Measurements from ENCODE around the gene GPR78. TPM values are rescaled to one million over a fixed set of nuclear protein-coding genes. Genes with fewer than 3 reads are reported as not detected.
"Not testable (repeated sequence)": the region's sequence is repeated elsewhere in the genome, so short reads cannot be mapped to it uniquely, and the experiment has no call there.

The GPR78 gene
- total and polyA plus RNA-seq, 8 donors: 0.31 to 2.3 (median 0.55) TPM; not detected in 5

DNA sequence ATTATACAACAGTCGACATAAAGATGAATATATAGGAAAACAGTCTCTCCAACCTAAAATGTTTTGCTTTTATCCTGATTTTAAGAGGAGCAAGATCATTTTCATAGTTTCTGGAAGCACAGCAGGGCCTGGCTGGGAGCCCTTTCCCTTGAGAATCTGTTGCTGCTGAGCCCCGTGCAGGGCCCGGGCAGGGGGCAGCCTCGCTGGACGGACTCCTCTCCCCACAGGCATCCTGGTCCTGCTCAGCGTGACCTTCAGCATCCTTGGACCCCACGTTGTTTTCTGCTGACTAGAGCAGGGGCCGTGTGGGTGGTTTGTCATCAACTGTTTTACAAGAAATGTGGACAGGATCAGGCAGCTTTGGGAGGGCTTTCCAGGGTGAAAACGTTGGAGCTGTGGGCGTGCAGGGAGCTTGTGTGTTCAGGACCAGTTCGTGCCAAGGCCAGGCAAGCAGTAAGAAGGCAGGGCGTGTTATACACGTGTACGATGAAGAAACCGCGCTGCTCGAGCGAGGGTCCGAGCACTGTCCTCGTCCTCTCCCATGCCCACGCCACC lies 37.4 kb downstream of the GPR78 start:
- H3K4me3 ChIP-seq: no peak overlapping the region
- no peak for DNase-seq
- H3K4me1 ChIP-seq: no peaks in the 10 kb centered on the region
- TF ChIP-seq, protein P1, sequence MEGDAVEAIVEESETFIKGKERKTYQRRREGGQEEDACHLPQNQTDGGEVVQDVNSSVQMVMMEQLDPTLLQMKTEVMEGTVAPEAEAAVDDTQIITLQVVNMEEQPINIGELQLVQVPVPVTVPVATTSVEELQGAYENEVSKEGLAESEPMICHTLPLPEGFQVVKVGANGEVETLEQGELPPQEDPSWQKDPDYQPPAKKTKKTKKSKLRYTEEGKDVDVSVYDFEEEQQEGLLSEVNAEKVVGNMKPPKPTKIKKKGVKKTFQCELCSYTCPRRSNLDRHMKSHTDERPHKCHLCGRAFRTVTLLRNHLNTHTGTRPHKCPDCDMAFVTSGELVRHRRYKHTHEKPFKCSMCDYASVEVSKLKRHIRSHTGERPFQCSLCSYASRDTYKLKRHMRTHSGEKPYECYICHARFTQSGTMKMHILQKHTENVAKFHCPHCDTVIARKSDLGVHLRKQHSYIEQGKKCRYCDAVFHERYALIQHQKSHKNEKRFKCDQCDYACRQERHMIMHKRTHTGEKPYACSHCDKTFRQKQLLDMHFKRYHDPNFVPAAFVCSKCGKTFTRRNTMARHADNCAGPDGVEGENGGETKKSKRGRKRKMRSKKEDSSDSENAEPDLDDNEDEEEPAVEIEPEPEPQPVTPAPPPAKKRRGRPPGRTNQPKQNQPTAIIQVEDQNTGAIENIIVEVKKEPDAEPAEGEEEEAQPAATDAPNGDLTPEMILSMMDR (IDR thresholded peaks at IDR 0.05): no peak
- H3K9me3 ChIP-seq: no peaks in the 10 kb centered on the region
- peaks cover 0 to 31% (median 0%) of the 10 kb centered on the region in 3 donors for H3K27me3 ChIP-seq
- no peak overlapping the region for H3K27ac ChIP-seq
- no peaks in the 10 kb centered on the region for H3K36me3 ChIP-seq
- WGBS, 5 donors: 59 to 76% (median 72%) methylated on average over 21 of the region's 21 CpGs
- intact Hi-C loops (cut with DNase I; ENCODE audit: low total_unique reads): no loop called here

DNA sequence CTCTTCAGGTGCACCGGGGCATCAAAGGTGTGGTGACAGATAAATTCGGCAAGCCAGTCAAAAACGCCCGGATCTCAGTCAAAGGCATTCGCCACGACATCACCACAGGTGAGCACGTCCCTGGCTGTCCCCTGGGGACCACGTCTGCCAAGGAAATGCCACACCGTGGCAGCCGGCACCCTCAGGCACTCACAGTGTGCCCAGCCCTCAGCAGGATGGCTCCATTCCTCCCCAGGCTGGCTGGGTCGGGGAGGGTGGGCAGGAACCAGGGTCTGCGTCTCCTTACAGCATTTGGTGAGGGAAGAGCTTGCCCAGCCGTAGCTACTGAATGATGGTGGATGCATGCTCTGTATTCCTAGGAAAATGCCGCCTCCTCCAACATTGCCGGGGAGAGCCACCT lies 38.2 kb downstream of the GPR78 start:
- Histone ChIP-seq H3K4me1 (no peaks in the 10 kb centered on the region), H3K4me3 (no peak overlapping the region), H3K27ac (no peak overlapping the region), H3K27me3 (peaks cover 0 to 29% (median 0%) of the 10 kb centered on the region in 3 donors), H3K9me3 (no peaks in the 10 kb centered on the region), H3K36me3 (no peaks in the 10 kb centered on the region)
- no peak for DNase-seq
- intact Hi-C loops (cut with DNase I; ENCODE audit: low total_unique reads): no loop called here
- TF ChIP-seq POLR2AphosphoS5 (IDR thresholded peaks at IDR 0.05): no peak
- TF ChIP-seq, protein P1 (IDR thresholded peaks at IDR 0.05): no peak
- no peak for TF ChIP-seq POLR2A (IDR thresholded peaks at IDR 0.05)
- no peak for TF ChIP-seq EP300 (IDR thresholded peaks at IDR 0.05)
- WGBS, 5 donors: 78 to 87% (median 83%) methylated on average over 13 to 15 of the region's 15 CpGs

DNA sequence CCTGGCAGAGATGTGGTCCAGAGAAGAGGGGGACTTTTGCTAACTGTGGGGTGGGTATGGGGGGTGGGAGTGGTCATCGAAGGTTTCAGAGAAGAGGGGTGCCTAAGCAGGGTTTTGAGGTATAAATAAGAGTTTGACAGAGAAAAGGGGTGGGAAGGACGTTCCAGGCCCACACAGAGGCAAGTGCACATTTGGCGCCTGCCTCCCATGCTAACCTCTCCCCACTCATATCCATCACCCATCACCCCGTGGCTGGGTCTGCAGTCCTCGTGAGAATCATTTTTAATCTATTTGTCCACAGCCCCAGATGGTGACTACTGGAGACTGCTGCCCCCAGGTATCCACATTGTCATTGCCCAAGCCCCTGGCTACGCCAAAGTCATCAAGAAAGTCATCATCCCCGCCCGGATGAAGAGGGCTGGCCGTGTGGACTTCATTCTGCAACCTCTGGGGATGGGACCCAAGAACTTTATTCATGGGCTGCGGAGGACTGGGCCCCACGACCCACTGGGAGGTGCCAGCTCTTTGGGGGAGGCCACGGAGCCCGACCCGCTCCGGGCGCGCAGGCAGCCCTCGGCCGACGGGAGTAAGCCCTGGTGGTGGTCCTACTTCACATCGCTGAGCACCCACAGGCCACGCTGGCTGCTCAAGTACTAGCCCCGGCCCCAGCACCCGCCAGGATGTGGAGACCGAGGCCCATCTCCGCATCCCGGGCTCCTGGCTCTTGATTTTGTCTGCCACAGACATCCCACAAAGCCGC lies 38.9 kb downstream of the GPR78 start:
- intact Hi-C loops (cut with DNase I; ENCODE audit: low total_unique reads): no loop called here
- no peak for DNase-seq
- no peak overlapping the region for H3K4me3 ChIP-seq
- H3K36me3 ChIP-seq: no peaks in the 10 kb centered on the region
- H3K9me3 ChIP-seq: no peaks in the 10 kb centered on the region
- H3K27ac ChIP-seq: no peak overlapping the region
- WGBS, 5 donors: 82 to 90% (median 86%) methylated on average over 20 to 28 of the region's 28 CpGs
- no peaks in the 10 kb centered on the region for H3K4me1 ChIP-seq
- TF ChIP-seq, protein P1 (IDR thresholded peaks at IDR 0.05): no peak
- TF ChIP-seq POLR2A (IDR thresholded peaks at IDR 0.05): no peak
- TF ChIP-seq POLR2AphosphoS5 (IDR thresholded peaks at IDR 0.05): no peak
- TF ChIP-seq EP300 (IDR thresholded peaks at IDR 0.05): no peak
- peaks cover 0 to 25% (median 0%) of the 10 kb centered on the region in 3 donors for H3K27me3 ChIP-seq

DNA sequence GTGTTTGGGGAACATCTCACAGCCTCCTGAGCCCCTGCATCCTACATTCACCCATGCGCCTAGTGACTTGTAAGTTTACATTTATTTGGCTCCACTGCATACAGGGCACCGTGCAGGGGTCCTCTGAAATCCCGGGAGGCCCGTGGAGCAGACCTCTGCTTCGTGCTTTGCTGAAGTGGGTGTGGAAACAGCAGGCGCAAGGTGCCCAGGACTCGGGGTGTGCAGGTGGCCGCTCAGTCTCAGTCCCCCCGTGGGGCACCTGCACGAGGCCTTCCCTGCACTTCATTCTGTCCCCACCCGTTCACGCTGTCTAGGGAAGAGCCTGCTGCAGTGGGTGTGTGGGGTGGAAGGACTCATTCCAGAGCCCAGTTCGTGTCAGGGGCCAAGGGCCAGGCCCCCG lies 40.9 kb downstream of the GPR78 start:
- intact Hi-C loops (cut with DNase I; ENCODE audit: low total_unique reads); H3K4me1 ChIP-seq; DNase-seq; H3K27ac ChIP-seq; H3K9me3 ChIP-seq; H3K4me3 ChIP-seq; H3K36me3 ChIP-seq: not testable (repeated sequence)
- peaks cover 0 to 25% (median 0%) of the 10 kb centered on the region in 3 donors for H3K27me3 ChIP-seq
- 73 to 81% (median 80%) methylated on average over 5 to 11 of the region's 14 CpGs; no CpG with 5 or more reads in 2 of the 5 donors for WGBS, 5 donors

DNA sequence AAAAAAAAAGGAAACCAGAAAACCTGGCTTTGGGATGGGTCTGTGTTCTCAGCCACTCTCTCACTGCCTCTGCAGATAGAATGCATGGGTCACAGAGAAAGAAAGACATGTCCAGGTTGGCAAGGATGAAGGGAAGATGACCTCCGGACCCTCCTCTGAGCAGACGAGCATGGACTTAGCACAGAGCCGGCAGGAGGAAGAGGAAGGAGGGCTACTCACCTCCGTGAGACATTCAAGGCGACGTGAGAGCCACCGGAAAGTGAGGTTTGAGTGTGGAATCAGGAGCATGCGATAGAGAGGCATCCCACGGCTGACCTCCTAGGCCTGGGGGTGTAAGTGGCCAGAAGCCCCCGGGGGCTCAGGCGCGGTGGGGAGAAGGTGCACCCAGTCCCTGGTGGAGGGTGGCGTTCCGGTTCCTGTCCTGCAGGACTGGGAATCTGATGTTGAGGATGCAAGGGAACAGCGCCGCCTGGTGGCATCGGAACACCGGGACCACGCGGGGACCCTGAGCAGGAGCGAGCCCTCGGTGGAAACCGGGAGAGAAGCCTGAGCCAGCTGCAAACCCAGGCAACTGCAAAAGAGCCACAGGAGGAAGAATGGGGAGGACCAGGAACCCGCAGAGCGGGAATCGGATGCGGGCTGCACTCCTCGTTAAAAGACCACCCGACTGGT lies 44.5 kb downstream of the GPR78 start:
- H3K4me1 ChIP-seq; intact Hi-C loops (cut with DNase I; ENCODE audit: low total_unique reads); DNase-seq; H3K9me3 ChIP-seq; H3K4me3 ChIP-seq; H3K27ac ChIP-seq; H3K27me3 ChIP-seq; H3K36me3 ChIP-seq: not testable (repeated sequence)
- WGBS, 5 donors: no CpG with 5 or more reads among the region's 29 CpGs

DNA sequence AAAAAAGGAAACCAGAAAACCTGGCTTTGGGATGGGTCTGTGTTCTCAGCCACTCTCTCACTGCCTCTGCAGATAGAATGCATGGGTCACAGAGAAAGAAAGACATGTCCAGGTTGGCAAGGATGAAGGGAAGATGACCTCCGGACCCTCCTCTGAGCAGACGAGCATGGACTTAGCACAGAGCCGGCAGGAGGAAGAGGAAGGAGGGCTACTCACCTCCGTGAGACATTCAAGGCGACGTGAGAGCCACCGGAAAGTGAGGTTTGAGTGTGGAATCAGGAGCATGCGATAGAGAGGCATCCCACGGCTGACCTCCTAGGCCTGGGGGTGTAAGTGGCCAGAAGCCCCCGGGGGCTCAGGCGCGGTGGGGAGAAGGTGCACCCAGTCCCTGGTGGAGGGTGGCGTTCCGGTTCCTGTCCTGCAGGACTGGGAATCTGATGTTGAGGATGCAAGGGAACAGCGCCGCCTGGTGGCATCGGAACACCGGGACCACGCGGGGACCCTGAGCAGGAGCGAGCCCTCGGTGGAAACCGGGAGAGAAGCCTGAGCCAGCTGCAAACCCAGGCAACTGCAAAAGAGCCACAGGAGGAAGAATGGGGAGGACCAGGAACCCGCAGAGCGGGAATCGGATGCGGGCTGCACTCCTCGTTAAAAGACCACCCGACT lies 50.2 kb downstream of the GPR78 start:
- intact Hi-C loops (cut with DNase I; ENCODE audit: low total_unique reads); H3K36me3 ChIP-seq; H3K4me1 ChIP-seq; H3K4me3 ChIP-seq; H3K9me3 ChIP-seq; DNase-seq; H3K27me3 ChIP-seq; H3K27ac ChIP-seq: not testable (repeated sequence)
- WGBS, 5 donors: no CpG with 5 or more reads among the region's 29 CpGs

DNA sequence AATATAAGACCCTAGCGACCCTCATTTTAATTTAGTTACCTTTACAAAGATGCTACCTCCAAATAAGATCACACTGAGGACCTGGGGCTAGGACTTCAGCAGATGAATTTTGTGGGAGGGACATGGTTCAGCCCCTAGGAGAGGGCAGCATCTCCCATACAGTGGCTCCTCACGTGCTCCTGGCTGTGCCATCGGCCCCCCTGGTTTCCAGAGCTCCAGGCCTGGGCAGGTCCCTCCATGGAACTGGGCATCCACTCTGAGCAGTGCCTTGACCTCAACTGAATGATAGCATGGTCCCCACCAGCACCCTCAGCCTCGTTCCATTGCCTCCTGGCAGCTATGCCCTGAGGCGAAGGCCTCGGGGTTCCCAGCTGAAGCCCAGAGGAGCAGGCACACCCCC lies 51.7 kb downstream of the GPR78 start:
- H3K4me3 ChIP-seq; H3K4me1 ChIP-seq; H3K36me3 ChIP-seq; intact Hi-C loops (cut with DNase I; ENCODE audit: low total_unique reads); H3K9me3 ChIP-seq; H3K27ac ChIP-seq; DNase-seq; H3K27me3 ChIP-seq: not testable (repeated sequence)
- WGBS, 5 donors: 82 to 90% (median 86%) methylated on average over 2 to 5 of the region's 6 CpGs; no CpG with 5 or more reads in 2 of the 5 donors

DNA sequence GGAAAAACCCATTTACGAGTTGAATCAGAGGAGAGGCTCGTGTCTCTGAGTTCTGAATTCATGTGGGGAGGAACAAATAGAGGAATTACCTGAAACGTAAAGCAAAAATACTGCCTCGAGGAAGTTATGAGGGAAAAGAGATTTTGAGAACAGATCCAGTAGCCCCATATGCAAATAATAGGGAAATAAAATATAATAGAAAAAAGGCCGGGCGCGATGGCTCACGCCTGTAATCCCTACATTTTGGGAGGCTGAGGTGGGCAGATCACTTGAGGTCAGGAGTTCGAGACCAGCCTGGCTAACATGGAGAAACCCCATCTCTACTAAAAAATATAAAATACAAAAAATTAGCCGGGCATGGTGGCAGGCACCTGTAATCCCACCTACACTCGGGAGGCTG lies 54.6 kb downstream of the GPR78 start:
- H3K27ac ChIP-seq; intact Hi-C loops (cut with DNase I; ENCODE audit: low total_unique reads); H3K4me1 ChIP-seq; H3K4me3 ChIP-seq; DNase-seq; H3K36me3 ChIP-seq; H3K9me3 ChIP-seq: not testable (repeated sequence)
- 63 to 88% (median 69%) methylated on average over 6 to 7 of the region's 11 CpGs for WGBS, 5 donors
- H3K27me3 ChIP-seq: peaks cover 0 to 26% (median 4%) of the 10 kb centered on the region in 3 donors
